KBM-7 (cell line): Measurements from ENCODE around the gene MLLT3.

Source experiments
- DNase-seq: peaks from one replicate; pipeline ENCODE4 v3.0.0-alpha.2; 2015
- in situ Hi-C: fragments of 300-500 bp; cut with MboI; formaldehyde crosslinking; loops from 2 replicates; pipeline ENCODE4 v1.14.3; 2020; ENCODE audit warnings: low sequenced_read_pairs, low pct_unique_long_range_greater_than_20kb, mixed read lengths

Gene MLLT3

GRCh38 chr9:20343325-20343724 lies 279.0 kb downstream of the MLLT3 start:
- no peak for DNase-seq
- in situ Hi-C loops = no loop called here

DNA sequence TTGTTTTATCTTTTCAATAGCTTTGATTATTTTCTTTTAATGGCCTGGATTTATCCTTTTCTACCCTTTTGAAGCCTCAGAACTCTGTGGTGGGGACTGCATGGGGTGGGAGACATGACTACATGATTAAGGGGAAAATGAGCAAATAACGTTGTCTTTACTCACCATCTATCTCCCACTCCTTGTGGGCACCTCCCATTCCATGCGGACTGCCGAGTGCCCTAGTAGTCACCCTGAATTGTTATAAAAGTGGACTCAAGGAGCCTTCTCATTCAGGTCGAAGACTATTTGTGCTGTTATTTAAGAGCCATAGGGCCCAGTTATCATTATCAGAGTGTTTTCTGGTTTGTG lies 281.8 kb downstream of the MLLT3 start:
- in situ Hi-C loops = no loop called here
- no peak for DNase-seq

- in situ Hi-C loops = no loop called here
- DNase-seq = no peak
Measured at GRCh38 chr9:20335668-20336332, 286.5 kb downstream of the MLLT3 start.

- in situ Hi-C loops = no loop called here
- DNase-seq = no peak
Measured at GRCh38 chr9:20333991-20334390, 288.3 kb downstream of the MLLT3 start.

GRCh38 chr9:20331095-20331685 lies 291.1 kb downstream of the MLLT3 start:
- DNase-seq = no peak
- in situ Hi-C loops = no loop called here

GRCh38 chr9:20330688-20331087 lies 291.6 kb downstream of the MLLT3 start:
- DNase-seq = no peak
- in situ Hi-C loops = no loop called here

GRCh38 chr9:20326516-20326915 lies 295.8 kb downstream of the MLLT3 start:
- DNase-seq = no peak
- in situ Hi-C loops = no loop called here

GRCh38 chr9:20325008-20325407 lies 297.3 kb downstream of the MLLT3 start:
- in situ Hi-C loops = no loop called here
- no peak for DNase-seq

- in situ Hi-C loops = no loop called here
- DNase-seq = no peak
Measured at GRCh38 chr9:20322212-20322611, 300.1 kb downstream of the MLLT3 start.

DNA sequence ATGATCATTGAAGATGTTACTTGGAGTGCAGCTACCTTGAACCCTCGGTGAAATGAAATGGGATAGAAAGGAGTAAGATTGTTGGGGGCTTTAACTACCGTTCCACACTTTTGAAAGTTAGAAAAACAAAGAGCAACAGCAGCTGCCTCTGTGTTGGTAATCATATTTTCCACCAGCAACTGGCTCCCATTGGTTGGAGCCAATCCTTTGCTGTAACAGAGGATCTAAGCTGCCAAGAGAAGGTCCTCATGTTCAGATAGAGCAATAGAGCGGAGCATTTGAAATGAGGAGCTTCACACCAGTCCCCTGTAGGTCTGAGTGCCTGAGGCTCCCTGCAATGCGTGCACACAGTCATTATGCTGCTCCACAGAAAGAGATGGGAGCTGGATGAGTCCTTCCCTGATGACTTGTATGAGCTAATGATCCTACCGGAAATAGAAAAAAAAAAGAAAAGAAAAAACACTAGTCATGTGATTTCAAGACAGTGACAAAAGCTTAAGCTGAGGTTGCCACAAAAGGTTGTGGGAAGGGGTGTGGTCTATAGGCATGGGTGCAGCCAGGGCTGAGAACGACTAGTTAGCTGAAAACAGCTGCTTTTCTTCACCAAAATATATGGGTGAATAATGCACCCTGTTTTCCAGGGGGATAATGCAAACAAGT lies 300.7 kb downstream of the MLLT3 start:
- in situ Hi-C loops = no loop called here
- DNase-seq = no peak

GRCh38 chr9:20320921-20321320 lies 301.4 kb downstream of the MLLT3 start:
- DNase-seq = no peak
- in situ Hi-C loops = no loop called here

DNA sequence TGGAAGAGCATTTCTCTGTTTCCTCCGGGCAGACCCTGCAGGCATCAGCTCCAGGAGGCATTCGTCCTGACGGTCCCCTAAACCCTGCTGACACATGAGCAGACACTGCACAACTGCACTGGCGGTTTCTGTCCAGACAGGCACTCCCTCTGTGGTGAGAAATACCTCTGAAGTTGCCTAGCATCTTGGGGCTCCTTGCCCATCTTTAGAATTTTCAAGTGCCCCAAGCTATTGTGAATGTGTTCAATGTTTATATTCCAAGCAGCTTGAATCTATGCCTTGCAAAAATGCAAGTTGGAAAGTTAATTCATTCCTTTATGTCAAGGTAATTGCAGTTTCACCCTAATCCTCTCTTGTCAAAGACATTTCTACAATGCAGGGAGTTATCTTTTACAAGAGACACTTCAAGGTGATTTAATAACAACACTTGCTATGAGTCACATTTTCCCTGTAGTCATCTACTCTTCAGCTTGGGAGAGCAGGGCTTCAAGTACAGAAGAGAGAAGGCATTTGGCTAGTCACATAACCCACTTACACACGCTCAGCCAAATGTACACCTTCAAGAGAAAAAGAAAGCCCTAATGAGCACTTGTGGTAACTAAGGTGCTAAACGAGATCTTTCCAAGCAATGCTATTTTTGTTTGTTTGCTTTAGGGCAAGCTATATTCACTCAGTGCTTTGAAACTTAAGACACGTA lies 302.5 kb downstream of the MLLT3 start:
- DNase-seq = no peak
- in situ Hi-C loops = no loop called here

DNA sequence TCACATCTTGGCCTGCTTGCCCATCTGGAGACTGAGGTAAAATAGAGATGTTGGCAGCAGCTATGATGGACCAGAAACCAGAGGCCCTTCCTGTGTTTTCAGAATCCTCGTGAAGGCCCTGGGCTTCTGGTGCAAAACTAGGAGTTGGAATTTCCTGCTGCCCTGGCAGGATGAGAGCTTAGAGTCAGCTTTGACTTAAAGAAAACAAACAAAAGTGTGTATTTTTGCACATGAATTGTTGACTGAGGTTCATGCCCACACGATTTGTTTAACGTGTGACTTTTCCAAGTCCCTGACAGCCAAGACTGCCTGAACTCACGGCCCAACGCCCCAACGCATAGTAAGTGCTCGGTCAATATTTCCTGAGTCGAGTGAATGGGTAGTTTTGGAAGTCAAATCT lies 303.1 kb downstream of the MLLT3 start:
- in situ Hi-C loops = no loop called here
- DNase-seq = no peak

DNA sequence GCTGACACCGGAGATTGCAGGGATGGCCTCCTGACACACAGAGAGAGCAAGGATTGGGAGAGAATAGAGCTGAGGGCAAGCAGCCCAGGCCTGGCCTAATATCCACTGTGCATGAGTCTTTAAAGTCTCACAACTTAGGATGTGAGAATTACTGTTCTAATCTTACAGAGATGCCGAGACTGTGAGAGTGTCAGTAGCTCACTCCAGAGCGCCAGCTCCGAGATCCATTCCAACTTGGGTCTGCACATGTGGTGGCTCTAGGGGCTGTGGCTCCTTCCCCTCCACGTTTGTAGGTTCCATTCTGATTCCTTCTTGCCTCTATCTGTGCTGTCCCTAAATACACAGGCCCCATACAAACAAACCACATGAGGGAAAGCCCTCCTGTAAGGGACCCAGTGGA lies 304.6 kb downstream of the MLLT3 start:
- in situ Hi-C loops = no loop called here
- no peak for DNase-seq

GRCh38 chr9:20316372-20316771 lies 305.9 kb downstream of the MLLT3 start:
- in situ Hi-C loops = no loop called here

GRCh38 chr9:20315677-20316076 lies 306.6 kb downstream of the MLLT3 start:
- no peak for DNase-seq
- in situ Hi-C loops = no loop called here

More at GRCh38 chr9:20316372-20316771, 305.9 kb downstream of the MLLT3 start:
- DNase-seq = no peak

DNA sequence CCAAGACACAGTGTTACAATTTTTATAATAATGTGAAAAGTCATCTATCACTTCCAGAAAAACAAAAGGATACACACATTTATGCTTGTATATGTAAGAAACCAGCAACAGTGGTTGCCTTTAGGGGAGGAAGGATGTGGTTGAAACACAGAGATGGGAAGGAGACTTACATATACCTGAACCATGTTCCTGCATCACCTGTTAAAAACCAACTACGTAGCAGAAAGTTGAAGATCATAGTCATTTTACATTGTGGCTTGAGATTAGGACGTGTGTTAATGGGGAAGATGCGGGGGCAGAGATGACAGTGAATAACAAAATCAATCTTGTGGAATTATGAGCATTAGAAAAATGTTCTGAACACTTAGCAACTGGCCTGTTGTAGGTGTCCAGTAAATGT lies 307.3 kb downstream of the MLLT3 start:
- in situ Hi-C loops = no loop called here
- DNase-seq = no peak

DNA sequence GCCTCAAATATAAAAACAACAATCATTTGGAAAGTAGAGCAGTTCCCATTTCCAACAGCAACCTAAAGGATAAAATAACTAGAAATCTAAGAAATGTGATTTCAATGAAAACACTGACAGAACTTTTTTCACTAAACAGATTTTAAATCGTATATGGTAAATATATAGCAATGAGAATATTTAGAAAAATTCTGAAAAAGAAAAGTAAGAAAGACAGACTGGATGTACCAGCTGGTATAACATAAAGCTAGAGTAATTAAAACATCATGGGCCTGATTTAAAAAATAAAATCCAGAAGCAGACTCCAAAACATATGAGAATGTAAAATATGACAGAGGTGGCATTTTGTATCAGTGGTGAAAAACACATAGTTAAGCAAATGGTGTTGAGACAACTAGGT lies 308.9 kb downstream of the MLLT3 start:
- in situ Hi-C loops = no loop called here

DNA sequence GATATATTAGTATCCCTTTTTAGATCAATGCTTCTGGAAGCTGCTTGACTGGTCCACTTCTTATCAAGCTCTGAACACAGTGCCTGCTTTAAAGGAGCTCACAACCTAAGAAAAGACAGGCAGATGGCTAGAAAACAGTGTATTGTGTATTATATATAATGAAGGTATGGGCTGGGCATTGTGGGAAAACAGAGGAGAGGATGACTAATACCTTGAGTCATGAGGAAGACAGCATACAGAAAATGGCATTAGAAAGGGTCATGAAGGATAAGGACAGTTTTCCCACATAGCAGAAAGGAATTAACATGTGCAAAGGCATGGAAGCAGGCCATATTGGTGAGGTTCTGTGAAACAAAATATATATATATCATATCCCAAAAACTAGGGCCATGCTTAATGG lies 309.6 kb downstream of the MLLT3 start:
- no peak for DNase-seq
- in situ Hi-C loops = no loop called here

More for the DNA sequence above, 308.9 kb downstream of the MLLT3 start:
- no peak for DNase-seq

- in situ Hi-C loops = no loop called here
- no peak for DNase-seq
Measured at GRCh38 chr9:20310024-20310423, 312.3 kb downstream of the MLLT3 start.
